ENCODE measurements around the gene UAP1L1. TPM values are rescaled to one million over a fixed set of nuclear protein-coding genes. Genes with fewer than 3 reads are reported as not detected.

UAP1L1 gene
- total and polyA plus RNA-seq, 2 of the 8 experiments (the other 6 are each of a cell fraction or from before 2014, with no cell fraction given) = 2.0 to 5.4 TPM

- no peak for TF ChIP-seq CREB1 (IDR thresholded peaks at IDR 0.05)
- TF ChIP-seq SP1 (IDR thresholded peaks at IDR 0.05; ENCODE audit: low read depth, low read length) = no peak
- TF ChIP-seq CTCF (IDR thresholded peaks at IDR 0.05; ENCODE audit: control extremely low read depth in 1 of 3, insufficient read depth in 1 of 3, low read depth in 1 of 3, low read length in 3 of 3) = no peak
- no peak for TF ChIP-seq KDM5A (IDR thresholded peaks at IDR 0.05; ENCODE audit: low read length)
- TF ChIP-seq JUND (IDR thresholded peaks at IDR 0.05; ENCODE audit: low read length) = no peak
- no peak for TF ChIP-seq POLR2A (IDR thresholded peaks at IDR 0.05; ENCODE audit: control extremely low read depth in 1 of 2, low read depth in 2 of 2, low read length in 2 of 2)
- TF ChIP-seq TAF1 (IDR thresholded peaks at IDR 0.05; ENCODE audit: low read depth, low read length) = no peak
- no peak for TF ChIP-seq MAFK (IDR thresholded peaks at IDR 0.05; ENCODE audit: low read depth, low read length)
- TF ChIP-seq CHD7 (IDR thresholded peaks at IDR 0.05; ENCODE audit: insufficient replicate concordance, low read length) = no peak
- TF ChIP-seq SIRT6 (IDR thresholded peaks at IDR 0.05; ENCODE audit: low read length) = no peak
Measured at GRCh38 chr9:137078701-137079400, 1.5 kb downstream of the UAP1L1 start (continued).
